Trophoblast cell (in vitro differentiated cells and primary cell): Measurements from ENCODE around the gene TNRC6C.

Experiments used
- DNase-seq, 2 donors: peaks; one replicate each; pipeline ENCODE4 v3.0.0-alpha.2; 2016
- H2AFZ ChIP-seq: 2 replicates; pipeline ENCODE4 v1.6.1; 2013; ENCODE audit warnings: low read length, moderate library complexity, mild to moderate bottlenecking; ENCODE audit not compliant: insufficient read depth, poor library complexity
- H2AK5ac ChIP-seq: 2 replicates; pipeline ENCODE4 v1.6.1; 2013; ENCODE audit warnings: mild to moderate bottlenecking, low read length
- H2BK120ac ChIP-seq: 2 replicates; pipeline ENCODE4 v1.6.1; 2013; ENCODE audit warnings: low read length, mild to moderate bottlenecking, moderate library complexity; ENCODE audit not compliant: insufficient read depth, poor library complexity
- H2BK12ac ChIP-seq: 2 replicates; pipeline ENCODE4 v1.6.1; 2013; ENCODE audit warnings: mild to moderate bottlenecking, low read length, moderate library complexity
- H2BK5ac ChIP-seq: 2 replicates; pipeline ENCODE4 v1.6.1; 2013; ENCODE audit warnings: low read length, low read depth, moderate library complexity, mild to moderate bottlenecking; ENCODE audit not compliant: poor library complexity
- H3K14ac ChIP-seq: 2 replicates; pipeline ENCODE4 v1.6.1; 2013; ENCODE audit warnings: mild to moderate bottlenecking, low read length
- H3K18ac ChIP-seq: 2 replicates; pipeline ENCODE4 v1.6.1; 2013; ENCODE audit warnings: mild to moderate bottlenecking, low read length
- H3K23ac ChIP-seq: 2 replicates; pipeline ENCODE4 v1.6.1; 2013; ENCODE audit warnings: low read length
- H3K27ac ChIP-seq: 2 replicates; pipeline ENCODE4 v1.5.1; 2013; ENCODE audit warnings: low read depth, mild to moderate bottlenecking, inconsistent platforms, low read length, moderate library complexity
- H3K27me3 ChIP-seq: 2 replicates; pipeline ENCODE4 v1.6.1; 2013; ENCODE audit warnings: inconsistent platforms, mild to moderate bottlenecking, low read length, moderate library complexity; ENCODE audit not compliant: insufficient read depth
- H3K36me3 ChIP-seq, 2 experiments: 1 replicate in 1 of 2; 2 replicates in 1 of 2; pipeline ENCODE4 v1.6.1; 2013; ENCODE audit warnings: low read length in 2 of 2, mild to moderate bottlenecking in 2 of 2, moderate library complexity in 1 of 2; ENCODE audit not compliant: insufficient read depth in 2 of 2, control insufficient read depth in 1 of 2
- H3K4ac ChIP-seq: 2 replicates; pipeline ENCODE4 v1.6.1; 2013; ENCODE audit warnings: low read depth, mild to moderate bottlenecking, low read length, moderate library complexity
- H3K4me1 ChIP-seq, 2 experiments: 1 replicate in 1 of 2; 2 replicates in 1 of 2; pipeline ENCODE4 v1.6.1; 2013; ENCODE audit warnings: low read length in 2 of 2, mild to moderate bottlenecking in 2 of 2, moderate library complexity in 1 of 2; ENCODE audit not compliant: insufficient read depth in 2 of 2, control insufficient read depth in 1 of 2
- H3K4me2 ChIP-seq: 2 replicates; pipeline ENCODE4 v1.6.1; 2013; ENCODE audit warnings: inconsistent platforms, mild to moderate bottlenecking, low read length, moderate library complexity
- H3K4me3 ChIP-seq: 2 replicates; pipeline ENCODE4 v1.5.1; 2013; ENCODE audit warnings: mild to moderate bottlenecking, low read depth, low read length, inconsistent platforms
- H3K79me1 ChIP-seq: one replicate; pipeline ENCODE4 v1.6.1; 2013; ENCODE audit warnings: low read length
- H3K79me2 ChIP-seq: 2 replicates; pipeline ENCODE4 v1.6.1; 2013; ENCODE audit warnings: low read length, mild to moderate bottlenecking; ENCODE audit not compliant: control insufficient read depth, insufficient read depth, poor library complexity
- H3K9ac ChIP-seq: 2 replicates; pipeline ENCODE4 v1.6.1; 2013; ENCODE audit warnings: mild to moderate bottlenecking, low read length
- H3K9me3 ChIP-seq: 2 replicates; pipeline ENCODE4 v1.6.1; 2013; ENCODE audit warnings: low read depth, mild to moderate bottlenecking, control low read depth, inconsistent platforms, low read length; ENCODE audit not compliant: insufficient read depth
- H4K12ac ChIP-seq: 2 replicates; pipeline ENCODE4 v1.6.1; 2013; ENCODE audit warnings: low read depth, mild to moderate bottlenecking, low read length, moderate library complexity
- H4K8ac ChIP-seq: 2 replicates; pipeline ENCODE4 v1.6.1; 2013; ENCODE audit warnings: low read depth, mild to moderate bottlenecking, low read length, moderate library complexity
- H4K91ac ChIP-seq: one replicate; pipeline ENCODE4 v1.6.1; 2013; ENCODE audit warnings: low read depth, mild to moderate bottlenecking, low read length, moderate library complexity
- WGBS: extraction: QIAGEN DNeasy Blood & Tissue Kit; methylation state at CpG from one replicate; pipeline ENCODE4 v1.1.7; 2013; ENCODE audit warnings: missing lambda C conversion rate; ENCODE audit not compliant: insufficient read length, insufficient coverage; ENCODE audit errors: extremely low coverage; 5-methylcytosine and 5-hydroxymethylcytosine counted together

Gene TNRC6C

DNA sequence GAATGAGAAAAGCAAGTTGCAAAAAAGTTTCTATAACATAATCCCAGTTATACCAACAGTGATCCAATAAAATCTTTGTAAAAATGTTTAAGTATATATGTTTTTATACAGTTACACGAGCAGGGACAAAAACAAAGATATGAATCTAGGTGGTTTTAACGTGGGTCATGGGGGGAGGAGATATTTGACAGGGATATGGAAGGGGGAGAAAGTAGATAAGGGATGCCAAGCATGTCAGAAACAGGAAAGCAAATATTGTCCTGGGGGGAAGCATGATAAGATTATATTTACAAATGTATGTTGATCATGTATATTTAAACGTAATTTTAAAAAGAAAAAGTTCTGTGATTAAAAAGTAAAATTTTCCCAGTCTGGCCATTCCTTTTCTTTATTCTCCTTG is 43.1 kb downstream of the TNRC6C start:
- H3K4me2 ChIP-seq = no peak overlapping the region
- no peaks in the 10 kb centered on the region for H3K79me2 ChIP-seq
- no peak overlapping the region for H4K12ac ChIP-seq
- H2AFZ ChIP-seq = no peak overlapping the region
- DNase-seq = no peak
- no peak overlapping the region for H3K23ac ChIP-seq
- H3K18ac ChIP-seq = no peak overlapping the region
- H2AK5ac ChIP-seq = no peak overlapping the region
- H4K8ac ChIP-seq = no peak overlapping the region
- no peaks in the 10 kb centered on the region for H3K4me1 ChIP-seq
- H3K27me3 ChIP-seq = no peaks in the 10 kb centered on the region
- no CpG with 5 or more reads among the region's 3 CpGs for WGBS
- H3K4ac ChIP-seq = no peak overlapping the region
- no peaks in the 10 kb centered on the region for H3K36me3 ChIP-seq
- H3K9ac ChIP-seq = no peak overlapping the region
- H2BK5ac ChIP-seq = no peak overlapping the region
- H2BK12ac ChIP-seq = no peak overlapping the region
- no peak overlapping the region for H3K4me3 ChIP-seq
- H3K9me3 ChIP-seq = no peaks in the 10 kb centered on the region
- no peaks in the 10 kb centered on the region for H3K79me1 ChIP-seq
- H3K27ac ChIP-seq = no peak overlapping the region
- H3K14ac ChIP-seq = no peak overlapping the region
- no peak overlapping the region for H2BK120ac ChIP-seq
- no peak overlapping the region for H4K91ac ChIP-seq

DNA sequence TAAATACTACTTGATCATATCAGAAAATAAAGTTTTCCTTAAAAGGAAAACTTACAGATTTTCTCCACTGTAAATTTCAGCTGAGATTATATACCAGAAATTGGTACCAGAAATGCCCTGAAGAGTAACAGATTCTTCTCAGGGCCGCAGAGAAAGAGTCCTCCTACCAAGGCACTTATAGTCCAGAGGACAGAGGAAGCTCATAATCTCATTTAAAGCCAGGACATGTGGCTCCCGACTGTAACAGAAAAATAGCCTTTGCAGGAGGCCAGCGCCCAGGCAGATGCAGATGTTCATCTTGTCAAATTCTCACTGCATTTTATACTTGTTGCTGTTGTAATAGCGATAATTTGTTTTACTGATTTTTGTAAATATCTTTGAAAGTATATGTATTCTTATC is 43.7 kb downstream of the TNRC6C start:
- Histone ChIP-seq H2AK5ac (no peak overlapping the region), H2BK12ac (no peak overlapping the region), H3K4me3 (no peak overlapping the region), H3K9ac (no peak overlapping the region), H3K4me1 (no peaks in the 10 kb centered on the region), H3K14ac (no peak overlapping the region), H4K91ac (no peak overlapping the region), H4K8ac (no peak overlapping the region), H2AFZ (no peak overlapping the region), H3K36me3 (no peaks in the 10 kb centered on the region), H3K27me3 (no peaks in the 10 kb centered on the region), H3K27ac (no peak overlapping the region), H3K4me2 (no peak overlapping the region), H3K23ac (no peak overlapping the region), H3K9me3 (no peaks in the 10 kb centered on the region), H4K12ac (no peak overlapping the region), H3K79me2 (no peaks in the 10 kb centered on the region), H3K18ac (no peak overlapping the region), H3K4ac (no peak overlapping the region), H2BK5ac (no peak overlapping the region), H2BK120ac (no peak overlapping the region), H3K79me1 (no peaks in the 10 kb centered on the region)
- DNase-seq = no peak
- WGBS = no CpG with 5 or more reads among the region's 4 CpGs

- Histone ChIP-seq H3K9ac (no peak overlapping the region), H3K79me2 (no peaks in the 10 kb centered on the region), H4K91ac (no peak overlapping the region), H2BK12ac (no peak overlapping the region), H3K27ac (no peak overlapping the region), H3K9me3 (no peaks in the 10 kb centered on the region), H4K8ac (no peak overlapping the region), H3K36me3 (peaks cover 0 to 3% of the 10 kb centered on the region in 2 experiments), H2AK5ac (no peak overlapping the region), H3K4me3 (no peak overlapping the region), H4K12ac (no peak overlapping the region), H2BK5ac (no peak overlapping the region), H3K23ac (no peak overlapping the region), H3K4me1 (no peaks in the 10 kb centered on the region), H2BK120ac (no peak overlapping the region), H3K18ac (no peak overlapping the region), H3K14ac (no peak overlapping the region), H3K79me1 (no peaks in the 10 kb centered on the region), H2AFZ (no peak overlapping the region), H3K27me3 (no peaks in the 10 kb centered on the region), H3K4ac (no peak overlapping the region), H3K4me2 (no peak overlapping the region)
- no CpG with 5 or more reads among the region's 3 CpGs for WGBS
- DNase-seq = no peak
Observed at GRCh38 chr17:78005452-78006171, 47.1 kb downstream of the TNRC6C start.

DNA sequence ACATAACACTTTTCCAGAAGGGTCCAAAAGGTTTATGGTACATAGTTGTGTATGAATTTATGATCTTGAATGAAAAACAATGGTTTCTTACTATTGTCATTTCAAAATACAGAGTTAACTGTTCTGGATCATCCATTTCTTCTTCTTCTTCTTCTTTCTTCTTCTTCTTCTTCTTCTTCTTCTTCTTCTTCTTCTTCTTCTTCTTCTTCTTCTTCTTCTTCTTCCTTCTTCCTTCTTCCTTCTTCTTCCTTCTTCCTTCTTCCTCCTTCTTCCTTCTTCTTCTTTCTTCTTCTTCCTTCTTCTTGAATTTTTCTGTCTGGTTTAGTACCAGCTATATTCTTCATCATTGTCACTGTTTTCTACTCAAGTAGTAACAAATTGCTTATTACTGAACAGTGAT is 47.8 kb downstream of the TNRC6C start:
- Histone ChIP-seq H3K14ac (no peak overlapping the region), H3K4me1 (no peaks in the 10 kb centered on the region), H3K4me2 (no peak overlapping the region), H4K12ac (no peak overlapping the region), H3K4ac (no peak overlapping the region), H3K27me3 (no peaks in the 10 kb centered on the region), H3K79me1 (no peaks in the 10 kb centered on the region), H2BK120ac (no peak overlapping the region), H2AFZ (no peak overlapping the region), H3K36me3 (peaks cover 0 to 3% of the 10 kb centered on the region in 2 experiments), H3K79me2 (no peaks in the 10 kb centered on the region), H3K27ac (no peak overlapping the region), H3K9me3 (no peaks in the 10 kb centered on the region), H2BK12ac (no peak overlapping the region), H3K9ac (no peak overlapping the region), H4K91ac (no peak overlapping the region), H3K23ac (no peak overlapping the region), H3K4me3 (no peak overlapping the region), H4K8ac (no peak overlapping the region), H2AK5ac (no peak overlapping the region), H3K18ac (no peak overlapping the region), H2BK5ac (no peak overlapping the region)
- no peak for DNase-seq
